Activated T-cell treated with anti-CD3 and anti-CD28 coated beads for 24 hours (primary cell): ENCODE results near the gene PLA2G6.
"Not testable (repeated sequence)": the region's sequence is repeated elsewhere in the genome, so short reads cannot be mapped to it uniquely, and the experiment has no call there.

Experiments used
- DNase-seq: peaks from one replicate; pipeline ENCODE4 v3.0.0-alpha.2; 2020; ENCODE audit warnings: low read depth

Gene PLA2G6

DNA sequence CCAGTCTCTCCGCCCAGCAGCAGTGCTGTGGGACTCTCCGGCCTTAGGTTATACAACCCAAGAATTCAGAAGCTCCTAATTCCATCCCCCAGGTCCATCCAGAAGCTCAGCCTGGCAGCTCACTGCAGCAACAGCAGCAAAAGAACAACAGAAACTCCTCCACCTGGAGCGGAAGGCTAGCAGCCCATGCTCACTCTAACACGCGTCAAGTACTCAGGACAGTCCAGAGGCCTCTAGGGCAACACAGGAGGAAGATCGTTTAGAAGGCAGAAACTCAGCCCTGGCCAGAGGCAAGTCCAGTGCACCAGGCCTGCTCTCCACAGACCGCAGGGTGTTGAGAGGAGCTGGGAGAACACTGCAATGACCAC, 17.1 kb downstream of the PLA2G6 start:
- no peak for DNase-seq

DNA sequence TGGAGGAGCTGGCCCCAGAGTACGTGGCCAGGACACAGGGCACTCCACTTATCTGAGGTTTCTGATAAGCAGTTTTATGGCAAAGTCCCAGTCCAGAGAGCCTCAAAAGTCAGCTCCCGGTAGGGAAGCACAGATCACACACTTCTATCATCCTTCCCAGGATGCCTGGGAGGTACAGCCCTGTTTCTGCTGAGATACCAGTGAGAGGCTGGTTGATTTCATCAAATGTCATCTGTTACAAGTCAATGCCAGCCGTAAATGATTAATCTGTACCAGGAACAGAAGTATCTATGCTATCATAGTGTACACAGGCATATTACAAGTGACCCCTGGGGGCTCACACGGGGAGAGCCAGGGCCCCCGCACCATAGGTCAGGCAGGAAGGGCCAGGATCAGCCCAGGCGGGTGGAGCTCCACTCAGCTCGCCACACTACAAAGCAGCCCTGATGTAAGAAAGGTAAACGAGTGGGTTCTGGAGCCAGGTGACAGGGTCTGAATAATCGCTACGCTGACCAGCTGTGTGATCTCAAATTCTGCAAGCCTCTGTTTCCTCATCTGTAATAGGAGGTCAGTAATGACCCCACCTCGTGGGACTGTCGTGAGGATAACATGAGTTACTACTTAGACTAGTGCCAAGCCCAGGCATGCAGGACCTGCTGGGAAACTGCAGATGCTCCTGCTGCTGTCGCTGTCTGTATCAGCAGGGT, 17.6 kb downstream of the PLA2G6 start:
- DNase-seq = no peak

- DNase-seq = no peak
Measured at GRCh38 chr22:38162881-38163843, 18.5 kb downstream of the PLA2G6 start.

GRCh38 chr22:38155703-38156102, 25.9 kb downstream of the PLA2G6 start:
- no peak for DNase-seq

DNA sequence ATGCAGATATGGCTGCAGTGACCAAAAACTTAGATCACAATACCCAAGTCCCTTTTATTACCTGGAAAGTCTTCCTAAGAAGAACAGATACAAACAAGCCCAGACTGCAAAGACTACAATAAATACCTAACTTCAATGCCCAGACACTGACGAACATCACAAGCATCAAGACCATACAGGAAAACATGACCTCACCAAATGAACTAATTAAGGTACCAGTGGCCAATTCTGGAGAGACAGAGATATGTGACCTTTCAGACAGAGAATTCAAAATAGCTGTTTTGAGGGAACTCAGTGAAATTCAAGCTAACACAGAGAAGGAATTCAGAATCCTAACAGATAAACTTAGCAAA, 27.1 kb downstream of the PLA2G6 start:
- not testable (repeated sequence) for DNase-seq

GRCh38 chr22:38153821-38154562, 27.6 kb downstream of the PLA2G6 start:
- no peak for DNase-seq

DNA sequence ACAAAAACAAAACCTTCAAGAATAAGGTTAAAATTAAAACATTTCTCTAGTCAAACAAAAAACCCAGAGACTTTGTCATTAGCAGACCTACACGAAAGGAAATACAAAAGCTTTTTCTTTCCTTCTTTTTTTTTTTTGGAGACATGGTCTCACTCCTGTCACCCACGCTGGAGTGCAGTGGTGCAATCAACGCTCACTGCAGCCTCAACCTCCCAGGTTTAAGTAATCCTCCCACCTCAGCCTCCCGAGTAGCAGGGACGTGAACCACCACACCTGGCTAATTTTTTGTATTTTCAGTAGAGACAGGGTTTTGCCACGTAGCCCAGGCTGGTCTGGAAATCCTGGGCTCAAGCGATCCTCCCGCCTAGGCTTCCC, 30.5 kb downstream of the PLA2G6 start:
- DNase-seq = no peak

DNA sequence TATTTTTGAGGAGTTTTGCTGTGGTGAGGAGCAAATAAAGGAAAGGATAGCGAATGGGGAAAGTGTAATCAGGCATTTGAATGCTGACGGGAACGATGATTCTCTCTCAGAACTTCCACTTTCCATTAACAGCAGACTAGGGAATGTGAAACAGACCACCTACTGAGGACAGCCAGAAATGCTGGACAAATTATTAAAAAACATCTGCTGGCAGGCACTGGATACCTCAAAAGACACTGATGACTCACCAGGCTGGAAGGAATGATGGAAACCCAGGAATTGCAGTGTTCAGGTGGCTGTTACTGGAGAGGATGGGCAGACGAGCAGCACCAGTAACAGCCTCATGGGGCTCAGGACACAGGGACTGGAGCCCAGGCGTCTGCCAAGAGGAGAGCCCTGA, 33.4 kb downstream of the PLA2G6 start:
- DNase-seq = no peak

DNA sequence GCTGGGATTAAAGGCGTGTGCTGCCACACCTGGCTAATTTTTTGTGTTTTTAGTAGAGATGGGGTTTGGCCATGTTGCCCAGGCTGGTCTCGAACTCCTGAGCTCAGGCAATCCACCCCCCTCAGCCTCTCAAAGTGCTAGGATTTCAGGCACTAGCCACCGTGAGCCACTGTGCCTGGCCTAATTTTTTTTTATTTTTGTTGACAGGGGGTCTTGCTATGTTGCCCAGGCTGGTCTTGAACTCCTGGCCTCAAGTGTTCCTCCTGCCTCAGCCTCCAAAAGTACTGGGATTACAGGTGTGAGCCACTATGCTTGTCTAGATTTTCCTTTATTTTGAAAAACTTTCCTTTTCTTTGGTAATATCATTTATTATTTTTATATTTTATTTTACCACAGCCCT, 35.5 kb downstream of the PLA2G6 start:
- not testable (repeated sequence) for DNase-seq

- DNase-seq = no peak
Measured at GRCh38 chr22:38144025-38144405, 37.6 kb downstream of the PLA2G6 start.

DNA sequence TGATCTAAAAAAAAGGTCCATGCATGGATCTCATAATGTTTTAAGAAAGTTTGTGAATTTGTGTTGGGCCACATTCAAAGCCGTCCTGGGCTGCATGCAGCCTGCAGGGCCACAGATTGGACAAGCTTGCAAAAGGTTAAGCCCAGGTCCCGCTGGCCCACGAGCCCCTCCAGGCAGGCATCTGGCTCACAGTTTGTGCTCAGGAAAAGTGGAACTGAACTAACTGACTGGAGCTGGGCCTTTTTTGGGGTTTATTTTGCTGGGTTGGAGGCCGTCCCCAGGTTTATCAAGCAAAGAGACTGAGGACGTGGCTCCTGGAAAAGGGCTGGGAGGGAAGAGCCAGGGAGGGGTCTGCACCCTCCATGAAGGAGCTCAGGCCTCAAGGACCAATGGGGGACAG, 39.0 kb downstream of the PLA2G6 start:
- DNase-seq = no peak

DNA sequence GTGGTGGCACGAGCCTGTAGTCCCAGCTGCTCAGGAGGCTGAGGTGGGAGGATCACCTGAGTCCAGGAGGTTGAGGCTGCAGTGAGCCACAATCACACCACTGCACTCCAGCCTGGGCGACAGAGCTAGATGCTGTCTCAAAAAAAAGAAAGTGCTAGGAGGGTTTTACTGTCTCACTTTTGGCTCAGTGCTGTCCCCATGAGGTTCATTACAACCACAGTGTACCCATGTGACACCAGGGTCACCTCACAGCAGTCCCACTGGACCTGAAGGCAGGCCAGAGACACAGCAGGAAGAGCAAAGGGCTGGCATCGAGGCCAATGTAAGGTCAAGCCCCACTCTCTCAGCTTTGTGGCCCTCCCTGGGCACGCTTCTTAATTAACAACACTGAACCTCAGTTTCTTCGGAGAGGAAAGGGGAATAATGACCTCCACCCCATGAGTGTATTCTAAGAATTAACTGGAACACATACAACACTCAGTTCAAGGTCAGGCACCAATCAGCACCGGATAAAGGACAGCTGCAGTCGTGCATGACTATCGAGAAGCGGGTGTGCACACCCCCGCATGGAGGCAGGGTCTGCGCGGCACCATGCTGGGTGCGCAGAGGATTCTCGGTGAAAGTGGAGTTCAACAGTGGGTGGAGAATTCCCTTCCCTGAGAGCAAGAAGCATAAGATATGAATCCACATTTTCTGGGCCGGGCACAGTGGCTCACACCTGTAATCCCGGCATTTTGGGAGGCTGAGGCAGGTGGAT, 40.2 kb downstream of the PLA2G6 start:
- no peak for DNase-seq

DNA sequence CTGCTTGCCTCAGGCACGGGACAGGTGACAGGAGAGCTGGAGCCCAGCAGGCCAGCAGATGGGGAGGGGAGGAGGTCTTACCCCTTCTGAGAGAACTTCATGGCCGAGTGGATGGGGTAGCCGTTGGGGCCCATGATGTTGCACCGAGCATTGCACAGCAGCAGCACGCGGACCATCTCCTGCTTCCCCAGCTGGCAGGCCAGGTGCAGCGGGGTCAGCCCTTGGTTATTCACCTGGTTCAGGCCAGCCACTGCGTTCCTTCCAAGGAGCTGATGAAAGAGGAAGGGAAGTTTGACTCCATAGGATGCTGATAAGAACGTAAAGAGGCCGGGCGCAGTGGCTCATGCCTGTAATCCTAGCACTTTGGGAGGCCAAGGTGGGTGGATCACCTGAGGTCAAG, 41.7 kb downstream of the PLA2G6 start:
- DNase-seq = no peak

- DNase-seq = no peak
Measured at GRCh38 chr22:38138961-38139360, 42.7 kb downstream of the PLA2G6 start.

- no peak for DNase-seq
Measured at GRCh38 chr22:38137876-38138687, 43.5 kb downstream of the PLA2G6 start.

DNA sequence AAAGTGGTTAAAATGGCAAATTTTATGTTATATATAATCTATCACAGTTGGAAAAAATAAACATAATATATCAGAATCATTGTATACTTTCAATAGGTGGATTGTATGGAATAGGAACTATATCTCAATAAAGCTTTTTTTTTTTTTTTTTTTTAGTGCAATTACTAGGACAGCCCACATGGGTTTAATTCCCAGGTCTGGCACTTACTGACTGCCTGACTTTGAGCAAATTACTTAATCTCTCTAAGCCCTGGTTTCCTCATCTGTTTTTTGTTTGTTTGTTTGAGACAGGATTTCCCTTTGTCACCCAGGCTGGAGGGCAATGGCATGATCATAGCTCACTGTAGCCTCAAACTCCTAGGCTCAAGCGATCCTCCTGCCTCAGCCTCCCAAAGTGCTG, 45.0 kb downstream of the PLA2G6 start:
- no peak for DNase-seq

DNA sequence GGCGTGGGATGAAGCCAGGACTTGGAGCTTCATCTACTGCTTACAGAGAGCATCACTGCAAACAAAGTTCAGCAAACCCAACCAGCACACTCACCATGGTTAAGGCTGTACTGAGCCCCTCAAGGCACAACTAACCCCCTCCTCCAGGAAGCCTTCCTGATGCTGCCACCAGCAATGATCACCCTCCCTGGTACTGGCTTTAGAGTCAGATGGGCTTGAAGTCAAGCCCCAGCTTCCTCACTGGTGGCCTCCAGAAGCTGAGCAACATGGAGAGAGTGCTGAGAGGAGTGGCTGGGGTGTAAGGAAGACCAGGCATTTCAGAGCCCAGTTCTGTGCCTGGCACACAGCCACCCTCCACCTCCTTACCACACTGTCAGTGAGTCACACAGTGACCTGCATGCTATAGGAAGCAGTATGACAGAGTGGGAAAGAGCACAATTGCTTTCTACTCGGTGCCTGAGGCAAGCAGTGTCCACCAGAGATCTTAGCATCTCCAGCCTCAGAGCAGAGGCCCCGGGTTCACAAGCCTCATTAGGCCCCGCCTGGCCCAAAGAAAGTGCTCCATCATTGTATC, 46.4 kb downstream of the PLA2G6 start:
- DNase-seq = no peak

DNA sequence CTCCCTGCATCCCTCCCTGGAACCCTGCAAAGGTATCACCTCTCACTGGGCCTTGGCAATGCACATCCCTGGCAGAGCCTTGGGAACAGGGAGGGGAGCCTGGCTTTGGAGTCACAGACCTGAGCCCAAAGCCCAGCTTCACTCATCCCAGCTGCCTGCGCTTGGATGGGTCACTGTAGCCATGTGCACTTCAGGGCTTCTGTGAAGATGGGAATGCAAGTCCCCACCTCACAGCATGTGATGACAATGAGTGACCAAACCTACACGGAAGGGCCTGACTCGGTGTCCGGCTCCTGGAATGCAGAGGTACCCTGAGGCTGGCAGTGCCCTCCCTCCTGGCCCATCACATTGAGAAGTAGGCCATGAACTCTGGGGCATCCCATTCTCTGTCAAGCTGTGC, 48.3 kb downstream of the PLA2G6 start:
- no peak for DNase-seq

DNA sequence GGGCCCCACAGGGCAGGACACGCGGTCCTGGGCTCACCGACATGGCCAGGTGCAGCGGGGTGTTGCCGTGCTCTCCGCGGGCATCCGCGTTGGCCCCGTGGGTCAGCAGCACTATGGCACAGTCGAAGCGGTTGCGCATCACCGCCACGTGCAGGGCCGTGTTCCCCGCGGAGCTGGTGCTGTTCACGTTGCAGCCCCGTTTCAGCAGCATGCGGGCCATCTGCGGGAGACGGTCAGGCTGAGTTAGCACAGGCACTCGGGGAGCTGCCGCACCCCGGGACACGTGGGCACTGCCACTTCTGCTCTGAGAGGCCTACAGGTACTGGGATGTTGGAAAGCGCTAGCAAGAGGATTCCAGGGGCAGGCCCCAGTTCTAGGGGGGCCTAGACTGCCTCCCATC, 48.8 kb downstream of the PLA2G6 start:
- no peak for DNase-seq

DNA sequence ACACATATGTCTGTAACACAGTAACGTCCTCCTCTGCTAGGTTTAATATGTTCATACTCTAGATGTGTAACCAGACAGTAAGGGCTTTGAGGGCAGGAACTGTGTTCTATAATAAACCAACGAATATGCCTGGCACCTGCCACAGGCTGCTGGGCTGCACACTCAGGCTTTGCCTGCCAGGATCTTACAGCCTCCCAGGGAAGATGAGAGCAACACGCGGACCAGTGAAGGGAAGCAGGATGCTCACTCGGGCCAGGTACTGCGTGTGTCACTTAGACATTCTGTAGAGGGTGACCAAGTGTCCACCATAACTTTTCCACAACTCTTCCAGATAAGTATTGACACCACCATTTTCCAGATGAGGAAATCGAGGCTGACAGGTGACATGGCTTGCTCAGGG, 49.5 kb downstream of the PLA2G6 start:
- no peak for DNase-seq

DNA sequence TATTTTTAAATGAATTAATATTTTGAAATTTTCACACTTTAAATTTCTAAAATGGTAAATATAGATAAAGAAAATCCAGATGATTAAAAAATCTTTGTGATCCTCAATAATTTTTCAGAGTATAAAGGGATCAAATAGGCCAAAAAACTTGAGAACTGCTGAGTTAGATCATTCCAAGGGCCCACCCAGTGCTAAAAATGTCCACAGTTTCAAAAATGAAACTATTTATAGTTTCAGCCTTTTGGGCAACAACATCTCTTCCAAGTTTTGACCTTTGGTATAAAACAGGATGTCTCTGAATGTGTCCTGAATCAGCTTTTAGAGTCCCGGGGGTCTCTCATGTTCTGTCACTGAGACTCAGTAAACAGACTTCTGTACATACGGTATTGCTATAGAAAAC, 50.2 kb downstream of the PLA2G6 start:
- DNase-seq = no peak
